HG03097 (cell line): Measurements from ENCODE around the gene MS4A12.
"Not testable (repeated sequence)": the region's sequence is repeated elsewhere in the genome, so short reads cannot be mapped to it uniquely, and the experiment has no call there.

Experiments
- ATAC-seq: cut with Tn5 transposase; IDR thresholded peaks from one replicate; pipeline ENCODE4 v1.9.1; 2021; ENCODE audit not compliant: unreplicated experiment, low FRiP score

The MS4A12 gene

DNA sequence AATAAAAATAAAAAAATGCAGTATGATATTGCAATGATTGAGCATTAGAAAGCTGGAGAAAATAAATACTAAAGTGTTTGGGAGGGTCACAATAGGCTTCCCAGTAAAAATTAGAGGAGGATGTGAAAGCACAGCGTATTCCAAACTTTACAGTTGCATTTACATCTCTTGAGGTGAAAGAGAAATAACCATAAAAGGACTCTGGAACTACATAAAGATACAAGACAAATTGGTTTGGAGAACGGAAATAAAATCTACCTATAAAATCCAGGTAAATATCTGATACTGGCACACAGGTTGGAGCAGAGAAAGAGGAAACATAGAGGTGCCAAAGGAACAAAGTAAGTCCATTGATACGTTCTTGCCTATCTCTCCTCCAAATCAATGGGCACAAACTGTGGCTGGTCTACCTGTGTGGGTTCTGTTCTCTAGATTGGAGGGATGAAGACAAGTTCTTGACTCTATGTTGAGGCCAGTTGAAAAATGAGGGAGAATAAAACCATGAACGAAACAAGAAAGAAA is at the start of gene MS4A12:
Gene MS4A12, plus strand, starts transcription at position 291 of the 522 bp plus-strand sequence. CDS start 4,541 bp downstream, outside the sequence.
- no peak for ATAC-seq

DNA sequence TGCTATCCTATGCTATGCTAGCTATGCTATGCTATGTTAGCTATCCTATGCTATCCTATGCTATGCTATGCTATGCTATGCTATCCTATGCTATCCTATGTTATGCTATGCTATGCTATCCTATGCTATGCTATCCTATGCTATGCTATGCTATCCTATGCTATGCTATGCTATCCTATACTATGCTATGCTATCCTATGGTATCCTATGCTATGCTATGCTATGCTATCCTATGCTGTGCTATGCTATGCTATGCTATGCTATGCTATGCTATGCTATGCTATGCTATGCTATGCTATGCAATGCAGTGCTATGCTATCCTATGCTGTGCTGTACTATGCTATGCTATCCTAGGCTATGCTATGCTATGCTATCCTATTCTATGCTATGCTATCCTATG is 45.5 kb upstream of the MS4A12 start:
- ATAC-seq, result no peak

DNA sequence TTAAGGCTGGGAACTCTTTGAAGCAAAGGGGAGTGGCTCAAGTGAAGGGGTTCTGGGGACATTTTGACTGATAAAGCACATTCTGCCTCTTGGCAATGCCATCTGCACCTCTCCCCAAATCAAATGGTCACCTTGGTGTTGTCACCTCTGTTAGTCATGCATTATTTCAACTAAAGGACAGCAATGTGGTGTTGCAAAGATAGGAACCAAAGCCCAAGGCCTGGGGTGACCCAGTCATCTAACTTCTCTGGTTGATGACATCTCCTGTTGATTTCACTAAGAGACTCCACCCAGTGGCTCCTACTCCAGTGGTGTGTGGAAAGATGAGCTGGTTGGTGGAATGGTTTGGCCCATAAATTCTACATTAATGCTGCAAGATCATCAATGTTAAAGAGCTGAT is 44.7 kb upstream of the MS4A12 start:
- ATAC-seq, result no peak

- not testable (repeated sequence) for ATAC-seq
Measured at GRCh38 chr11:60451185-60451584, 41.4 kb upstream of the MS4A12 start.

DNA sequence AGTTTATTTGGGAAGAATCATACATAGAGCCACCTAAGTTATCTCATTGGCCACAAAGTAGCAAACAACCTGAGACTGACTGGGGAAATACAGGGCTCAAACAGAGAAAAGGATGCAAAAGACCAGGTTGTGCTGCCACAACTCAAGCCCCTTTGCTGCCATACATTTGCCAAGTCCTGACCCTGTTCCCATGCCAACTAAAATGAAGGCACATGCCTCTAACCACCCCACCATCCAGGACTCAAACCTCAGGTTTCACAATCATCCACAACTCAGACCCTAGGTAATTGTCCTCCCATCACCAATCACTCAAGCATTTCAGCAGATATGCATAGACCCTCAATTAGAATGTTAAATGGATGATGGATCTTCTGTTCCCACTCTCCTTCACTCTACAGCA is 38.4 kb upstream of the MS4A12 start:
- no peak for ATAC-seq

- peak; percentile 88 for ATAC-seq
Measured at GRCh38 chr11:60455531-60456042, 37.0 kb upstream of the MS4A12 start, which contains the start of gene MS4A1. Gene MS4A1 (plus strand): TSS chr11:60455847. CDS start chr11:60462375, 6,528 bp downstream.

DNA sequence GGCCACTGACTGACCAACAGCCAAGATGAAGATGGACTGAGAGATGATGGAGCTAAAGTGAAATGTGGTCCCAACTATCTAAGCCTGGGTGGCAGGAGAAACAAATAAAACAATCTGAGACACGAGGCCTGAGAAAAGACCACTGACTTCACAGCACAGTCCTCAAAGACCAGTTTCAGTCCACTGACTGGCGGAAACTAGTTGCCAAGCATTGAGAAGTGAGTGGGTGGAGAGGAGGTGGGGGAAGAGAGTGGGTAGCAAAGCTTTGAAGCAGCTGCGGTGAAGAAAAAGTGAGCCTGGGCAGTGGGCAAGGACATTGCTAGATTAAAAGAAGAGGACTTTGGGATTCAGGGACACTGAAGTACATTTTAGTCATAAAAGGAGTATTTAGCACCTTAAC is 35.0 kb upstream of the MS4A12 start:
- ATAC-seq, result no peak

GRCh38 chr11:60459345-60459744 is 33.2 kb upstream of the MS4A12 start:
- no peak for ATAC-seq

- no peak for ATAC-seq
Measured at GRCh38 chr11:60468829-60469228, 23.7 kb upstream of the MS4A12 start.

DNA sequence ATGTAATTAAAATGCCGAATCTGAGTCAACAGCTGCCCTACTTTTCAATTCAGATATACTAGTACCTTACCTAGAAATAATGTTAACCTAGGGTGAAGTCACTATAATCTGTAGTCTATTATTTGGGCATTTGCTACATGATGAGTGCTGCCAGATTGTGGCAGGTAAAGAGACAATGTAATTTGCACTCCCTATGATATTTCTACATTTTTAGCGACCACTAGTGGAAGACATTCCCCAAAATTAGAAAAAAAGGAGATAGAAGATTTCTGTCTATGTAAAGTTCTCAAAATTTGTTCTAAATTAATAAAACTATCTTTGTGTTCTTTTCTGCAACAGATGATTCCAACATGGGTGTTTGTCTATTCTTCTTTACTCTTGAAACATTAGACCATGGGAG is 22.9 kb upstream of the MS4A12 start:
- no peak for ATAC-seq

DNA sequence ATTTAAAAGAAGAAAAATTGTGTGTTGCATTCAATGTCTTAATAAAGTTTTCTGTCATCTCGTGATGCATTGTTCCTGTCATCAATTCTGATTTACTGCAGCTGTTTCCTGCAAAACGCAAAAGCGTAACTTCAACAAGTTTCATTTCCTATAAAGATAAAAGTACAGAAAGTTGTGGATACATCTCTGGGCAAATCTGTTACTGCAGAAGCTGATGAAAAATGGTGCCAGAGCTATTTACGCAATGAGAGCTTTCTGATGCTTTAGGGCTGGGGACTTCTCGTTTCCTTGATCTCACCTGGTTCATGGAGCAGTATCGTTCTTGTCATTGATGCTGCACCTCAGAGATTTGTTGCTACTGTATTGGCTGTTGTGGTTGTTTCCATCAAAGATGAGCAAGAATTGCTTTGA is 15.5 kb upstream of the MS4A12 start:
- no peak for ATAC-seq

GRCh38 chr11:60482361-60482760 is 10.2 kb upstream of the MS4A12 start:
- no peak for ATAC-seq

DNA sequence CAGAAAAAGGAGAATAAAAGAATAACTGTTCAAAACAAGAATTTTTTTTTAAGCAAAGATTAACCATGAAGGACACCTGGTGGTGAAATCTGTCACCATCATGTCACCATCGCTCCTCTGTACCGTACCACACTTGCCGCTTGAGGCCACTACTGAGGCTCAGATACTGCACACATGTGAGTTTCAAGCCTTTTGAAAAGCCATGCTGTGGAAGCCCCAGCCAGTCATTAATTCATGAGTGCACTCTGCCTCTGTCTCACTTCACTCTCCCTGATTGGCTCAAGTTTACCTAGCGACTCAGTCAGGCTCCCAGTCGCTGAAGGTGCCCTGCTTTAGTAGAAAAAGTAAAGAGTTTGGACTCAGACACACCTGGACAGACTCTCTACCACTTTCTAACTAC is 6.6 kb upstream of the MS4A12 start:
- peak; percentile 95 for ATAC-seq

DNA sequence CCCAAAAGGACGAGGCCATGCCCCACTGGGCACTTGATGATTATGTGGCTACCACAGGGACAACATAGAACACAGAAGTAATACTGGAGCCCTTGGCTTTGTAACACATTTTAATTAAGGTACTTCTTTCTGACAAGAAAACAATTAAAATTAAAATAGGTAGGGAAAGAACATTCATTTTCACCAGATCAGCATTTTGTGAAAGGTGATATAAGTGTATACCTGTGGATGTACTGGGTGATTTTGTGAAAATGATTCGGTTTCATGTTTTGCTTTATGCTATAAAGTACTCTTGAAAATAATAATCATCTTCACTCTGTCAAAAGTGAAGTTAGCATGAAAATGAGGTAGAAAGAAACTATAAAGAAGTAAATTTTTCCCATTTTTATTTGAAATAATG is 876 bp downstream of the MS4A12 start:
- no peak for ATAC-seq

DNA sequence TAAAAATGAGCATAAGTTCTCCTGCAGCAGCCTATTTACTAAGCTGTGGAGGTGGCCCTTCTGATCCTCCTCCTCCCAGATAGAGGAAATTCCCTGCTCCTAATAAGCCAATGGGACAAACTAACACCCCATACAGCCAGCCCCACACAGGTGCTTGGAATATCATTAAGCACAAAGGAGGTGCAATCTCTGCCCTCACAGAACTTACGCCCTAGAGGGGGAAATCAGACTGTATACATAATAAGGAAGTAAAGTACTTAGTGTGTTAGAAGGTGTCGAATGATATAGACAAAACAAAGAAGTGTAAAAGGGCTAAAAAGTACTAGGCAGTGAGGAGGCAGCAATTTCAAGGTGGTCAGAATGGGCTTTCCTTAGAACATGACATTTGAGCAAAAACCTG is 5.8 kb downstream of the MS4A12 start:
- ATAC-seq, result no peak

GRCh38 chr11:60498853-60499252 is 6.3 kb downstream of the MS4A12 start:
- ATAC-seq, result no peak

GRCh38 chr11:60500276-60500910 is 7.8 kb downstream of the MS4A12 start:
- ATAC-seq, result no peak

- no peak for ATAC-seq
Measured at GRCh38 chr11:60502221-60502775, 9.7 kb downstream of the MS4A12 start.

DNA sequence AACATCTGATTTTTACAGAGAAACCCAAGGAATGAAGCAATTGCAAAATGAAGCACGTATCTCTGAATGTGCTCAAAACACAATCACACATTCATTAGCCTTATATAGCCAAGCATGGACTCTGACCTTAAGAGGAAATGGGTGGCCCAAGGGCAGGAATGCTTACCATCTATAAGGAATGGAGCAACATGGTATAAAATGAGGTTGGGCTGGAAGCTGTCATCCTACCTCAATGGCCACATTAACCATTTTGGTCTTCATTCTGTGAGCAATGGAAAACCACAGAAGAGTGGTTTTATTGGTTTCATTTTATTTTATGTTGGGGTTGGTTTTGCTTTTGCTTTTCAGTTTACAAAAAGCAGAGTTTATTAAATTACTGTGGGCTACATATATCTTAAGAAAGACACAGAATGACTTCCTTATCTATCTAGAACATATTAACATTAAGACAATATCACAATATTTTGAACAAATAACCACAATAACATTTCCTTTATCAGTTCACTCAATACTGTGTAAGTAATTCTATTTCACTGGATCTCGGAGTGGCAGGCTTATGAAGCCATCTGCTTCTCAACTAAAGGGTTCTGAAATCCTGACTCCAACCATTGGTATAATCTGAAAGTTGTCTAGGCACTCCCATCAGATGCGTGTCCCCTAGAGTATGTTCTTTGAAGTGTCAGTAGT is 11.8 kb downstream of the MS4A12 start:
- ATAC-seq, result no peak

- ATAC-seq, result not testable (repeated sequence)
Measured at GRCh38 chr11:60509609-60510008, 17.0 kb downstream of the MS4A12 start.

GRCh38 chr11:60510209-60510608 is 17.6 kb downstream of the MS4A12 start:
- not testable (repeated sequence) for ATAC-seq
